Hematopoietic multipotent progenitor cell treated with erythropoietin and hydrocortisone succinate and interleukin-3 and kit ligand, for 15 days (in vitro differentiated cells): ENCODE results near the gene GULP1.
"Not testable (repeated sequence)": the region's sequence is repeated elsewhere in the genome, so short reads cannot be mapped to it uniquely, and the experiment has no call there.

Experiments used
- DNase-seq: peaks from one replicate; pipeline ENCODE4 v3.0.0-alpha.2; 2015; ENCODE audit warnings: low spot score

The GULP1 gene

DNA sequence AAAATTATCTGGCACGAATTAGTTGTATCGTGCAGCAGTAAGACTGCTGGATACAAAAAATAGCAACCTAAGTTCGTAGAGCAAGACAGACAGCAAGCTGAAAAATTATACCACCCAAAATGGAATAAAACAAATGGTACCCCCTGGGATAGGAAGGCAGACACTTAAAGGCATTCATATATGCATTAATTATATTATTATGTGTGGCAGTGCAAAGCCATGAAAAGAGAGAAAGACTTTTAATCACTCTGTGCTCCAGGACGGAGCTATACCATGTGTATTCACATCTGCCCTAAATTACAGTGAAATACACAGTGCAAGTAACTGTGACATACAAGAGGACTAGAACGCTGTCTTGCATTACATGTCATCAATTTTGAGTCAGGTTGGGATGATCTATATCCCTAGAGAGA lies 235.9 kb downstream of the GULP1 start:
- no peak for DNase-seq

DNA sequence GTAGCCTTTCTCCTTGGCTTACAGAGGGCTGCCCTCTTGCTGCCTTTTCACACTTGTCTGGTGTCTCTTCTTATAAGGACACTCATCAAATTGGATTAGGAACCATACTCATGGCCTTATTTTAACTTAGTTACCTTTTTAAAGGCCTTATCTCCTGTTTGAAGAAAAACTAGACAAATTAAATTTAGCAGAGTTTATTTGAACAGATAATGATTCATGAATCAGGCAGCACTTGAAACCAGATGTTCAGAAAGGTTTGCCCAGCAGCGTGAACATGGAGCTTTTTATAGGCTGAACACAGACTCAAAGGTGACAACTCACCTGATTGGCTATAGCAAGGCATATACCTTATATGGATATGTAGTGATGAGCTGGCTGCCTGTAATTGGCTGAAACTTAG lies 238.0 kb downstream of the GULP1 start:
- no peak for DNase-seq

DNA sequence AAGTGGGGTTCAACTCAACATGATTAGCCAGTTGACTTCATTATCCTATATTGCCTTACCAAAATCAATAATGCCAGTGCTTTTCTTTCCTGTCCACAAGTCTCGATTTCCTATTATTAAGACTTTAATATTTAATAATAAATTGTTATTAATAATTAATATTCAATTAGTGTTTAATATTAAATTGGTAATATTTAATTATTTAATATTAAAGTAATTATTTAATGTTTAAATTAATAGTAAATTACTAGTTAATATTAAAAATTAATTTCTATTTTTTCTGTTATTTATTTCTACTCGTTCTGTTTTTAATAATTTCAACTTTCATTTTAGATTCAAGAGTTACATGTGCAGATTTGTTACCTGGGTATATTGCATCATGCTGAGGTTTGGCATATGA lies 243.2 kb downstream of the GULP1 start:
- no peak for DNase-seq

GRCh38 chr2:188551671-188552070 lies 260.0 kb downstream of the GULP1 start:
- no peak for DNase-seq

DNA sequence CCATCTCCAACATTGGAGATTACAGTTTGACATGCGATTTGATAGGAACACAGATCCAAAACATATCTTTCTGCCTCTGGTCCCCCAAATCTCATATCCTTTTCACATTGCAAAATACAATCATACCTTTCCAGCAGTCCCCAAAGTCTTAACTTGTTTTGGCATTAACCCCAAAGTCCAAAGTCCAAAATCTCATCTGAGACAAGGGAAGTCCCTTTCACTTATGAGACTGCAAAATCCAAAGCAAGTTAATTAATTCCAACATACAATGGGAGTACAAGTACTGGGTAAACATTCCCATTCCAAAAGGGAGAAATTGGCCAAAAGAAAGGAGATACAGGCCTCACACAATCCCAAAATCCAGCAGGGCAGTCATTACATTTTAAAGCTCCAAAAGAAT lies 265.4 kb downstream of the GULP1 start:
- no peak for DNase-seq

DNA sequence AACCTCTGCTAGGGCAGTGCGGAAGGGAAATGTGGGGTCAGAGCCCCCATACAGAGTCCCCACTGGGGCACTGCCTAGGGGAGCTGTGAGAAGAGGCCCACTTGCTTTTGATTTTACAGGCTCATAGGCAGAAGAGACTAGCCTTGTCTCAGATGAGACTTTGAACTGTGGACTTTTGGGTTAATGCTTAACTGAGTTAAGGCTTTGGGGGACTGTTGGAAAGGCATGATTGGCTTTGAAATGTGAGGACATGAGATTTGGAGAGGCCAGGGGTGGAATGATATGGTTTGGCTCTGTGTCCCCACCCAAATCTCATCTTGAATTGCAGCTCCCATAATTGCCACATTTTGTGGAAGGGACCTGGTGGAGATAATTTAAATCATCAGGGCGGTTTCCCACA lies 267.8 kb downstream of the GULP1 start:
- DNase-seq, result not testable (repeated sequence)

- DNase-seq, result no peak
Measured at GRCh38 chr2:188561473-188561979, 269.9 kb downstream of the GULP1 start.

DNA sequence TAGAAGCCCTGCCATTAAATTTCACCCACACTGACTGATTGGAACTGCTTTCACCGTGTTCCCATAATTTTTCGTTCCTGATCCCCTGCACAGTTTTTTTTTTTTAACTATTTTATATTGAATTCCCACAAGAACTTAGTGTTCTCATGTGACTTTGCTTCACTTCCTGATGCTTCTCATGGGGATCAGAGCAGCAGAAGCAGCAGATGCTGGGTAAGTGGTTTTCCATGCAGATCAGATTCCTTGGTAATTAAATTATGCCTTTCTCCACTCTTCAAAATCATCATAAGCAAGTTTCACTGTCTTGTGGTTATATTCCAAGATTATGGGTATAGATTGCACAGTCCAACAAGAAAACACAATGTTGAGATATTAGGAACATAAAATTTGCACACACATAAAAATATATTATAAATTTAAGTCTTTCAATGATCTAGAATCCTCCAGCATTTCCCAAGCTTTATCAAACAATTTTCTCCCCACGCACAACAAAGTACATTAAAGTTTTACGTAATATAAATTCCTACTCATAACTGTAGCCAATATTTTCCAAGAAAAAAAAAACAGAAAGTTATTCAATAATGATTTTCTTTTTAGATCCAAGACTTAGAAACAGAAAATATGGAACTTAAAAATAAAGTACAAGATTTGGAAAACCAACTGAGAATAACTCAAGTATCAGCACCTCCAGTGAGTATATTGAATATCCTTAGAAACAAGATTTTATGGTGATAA lies 277.9 kb downstream of the GULP1 start:
- no peak for DNase-seq

GRCh38 chr2:188570370-188570769 lies 278.7 kb downstream of the GULP1 start:
- DNase-seq, result no peak

- DNase-seq, result no peak
Measured at GRCh38 chr2:188571543-188572303, 280.0 kb downstream of the GULP1 start.

GRCh38 chr2:188572592-188572991 lies 280.9 kb downstream of the GULP1 start:
- DNase-seq, result no peak

- no peak for DNase-seq
Measured at GRCh38 chr2:188573453-188573852, 281.8 kb downstream of the GULP1 start.

DNA sequence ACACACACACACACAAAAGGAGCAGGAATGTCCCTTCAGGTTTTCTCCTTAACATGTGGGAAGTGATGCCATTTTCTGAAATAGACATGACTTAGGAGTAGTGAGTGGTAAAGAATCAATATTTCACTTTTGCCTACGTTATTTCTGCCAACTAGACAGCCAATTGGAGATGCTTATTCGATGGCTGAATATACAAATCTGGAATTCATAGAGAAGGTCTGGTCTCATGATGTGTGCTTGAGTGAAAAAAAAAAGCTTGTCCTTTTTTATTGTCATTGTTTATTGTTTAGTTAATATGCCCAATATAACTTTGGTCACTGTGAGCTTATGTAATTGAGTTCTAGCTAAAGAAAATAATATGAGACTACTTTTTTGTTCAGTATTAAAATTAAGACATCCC lies 284.3 kb downstream of the GULP1 start:
- no peak for DNase-seq

GRCh38 chr2:188576651-188577050 lies 285.0 kb downstream of the GULP1 start:
- no peak for DNase-seq

DNA sequence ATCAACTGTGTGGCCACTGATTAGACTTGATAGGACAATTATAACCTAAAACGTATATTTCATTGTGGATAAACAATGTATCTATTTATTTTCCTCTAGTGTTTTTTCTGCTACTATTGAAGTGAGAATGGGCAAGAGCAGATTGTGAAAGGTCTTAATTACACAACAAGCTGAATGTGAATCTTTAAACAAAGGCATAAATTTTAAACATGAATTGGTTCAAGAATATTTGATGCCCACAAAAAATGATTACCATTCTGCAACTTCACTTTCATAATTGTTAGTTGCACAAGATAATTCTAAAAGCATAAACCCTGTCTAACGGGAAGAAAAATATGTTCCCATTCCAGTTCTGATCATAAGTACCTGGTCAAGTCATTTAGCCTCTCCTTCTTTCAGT lies 285.6 kb downstream of the GULP1 start:
- DNase-seq, result no peak

DNA sequence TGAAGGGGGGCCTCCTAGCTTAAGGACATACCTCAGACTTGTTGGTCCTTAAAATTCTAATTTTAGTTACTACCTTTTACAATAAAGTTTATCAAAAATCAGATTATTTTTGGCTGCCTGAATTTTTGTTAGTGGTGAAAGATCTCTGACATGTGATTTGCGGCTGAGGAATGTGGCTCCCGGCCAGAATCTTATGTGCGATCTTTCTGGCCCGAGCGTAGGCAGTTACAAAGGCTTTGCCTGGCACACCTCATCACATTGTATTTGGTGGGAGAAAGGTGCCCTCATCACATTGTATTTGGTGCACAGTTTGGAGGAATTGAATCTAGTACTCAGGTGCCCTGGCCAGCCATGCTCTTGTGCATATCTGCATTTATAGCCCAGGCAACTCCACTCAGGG lies 289.1 kb downstream of the GULP1 start:
- no peak for DNase-seq

DNA sequence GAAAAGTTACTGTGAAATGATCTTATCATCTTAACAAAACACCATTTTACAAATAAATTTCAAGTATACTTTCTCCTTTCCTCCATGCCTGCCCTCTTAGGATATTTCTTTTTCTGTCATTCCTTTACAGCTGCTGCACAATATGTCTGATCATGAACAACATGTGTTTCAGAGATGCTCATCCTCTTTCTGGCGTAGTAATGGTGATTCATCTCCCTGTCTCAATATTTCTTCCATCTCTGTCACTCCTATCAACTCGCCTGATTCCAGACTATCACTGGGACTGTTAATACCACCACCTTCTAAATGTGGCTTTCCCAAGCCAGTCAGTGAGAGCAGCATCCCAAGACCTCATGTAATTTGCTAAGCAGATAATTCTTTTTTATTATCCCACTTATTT lies 290.5 kb downstream of the GULP1 start:
- DNase-seq, result no peak

DNA sequence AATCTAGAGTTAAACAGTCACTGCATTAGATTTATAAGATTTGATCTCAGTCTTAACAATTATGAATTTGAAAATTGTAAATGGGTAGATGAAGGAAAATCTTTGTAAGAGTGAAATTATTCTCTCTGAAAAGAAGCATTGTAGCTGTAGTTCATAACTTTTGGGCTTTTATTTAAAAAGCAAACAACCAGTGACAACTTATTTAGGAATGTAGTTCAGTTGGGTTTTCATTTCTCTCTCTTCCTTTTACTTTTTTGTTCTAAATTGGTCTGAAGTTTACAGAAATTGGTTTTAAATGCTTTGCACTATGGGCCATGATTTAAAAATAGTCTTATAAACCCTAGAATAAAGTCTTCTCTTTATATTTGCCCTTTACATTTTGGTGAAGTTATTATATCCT lies 296.6 kb downstream of the GULP1 start:
- DNase-seq, result no peak

GRCh38 chr2:188596054-188596453 lies 304.4 kb downstream of the GULP1 start:
- no peak for DNase-seq

GRCh38 chr2:188598551-188598950 lies 306.9 kb downstream of the GULP1 start:
- no peak for DNase-seq

- no peak for DNase-seq
Measured at GRCh38 chr2:188599140-188599539, 307.5 kb downstream of the GULP1 start.

DNA sequence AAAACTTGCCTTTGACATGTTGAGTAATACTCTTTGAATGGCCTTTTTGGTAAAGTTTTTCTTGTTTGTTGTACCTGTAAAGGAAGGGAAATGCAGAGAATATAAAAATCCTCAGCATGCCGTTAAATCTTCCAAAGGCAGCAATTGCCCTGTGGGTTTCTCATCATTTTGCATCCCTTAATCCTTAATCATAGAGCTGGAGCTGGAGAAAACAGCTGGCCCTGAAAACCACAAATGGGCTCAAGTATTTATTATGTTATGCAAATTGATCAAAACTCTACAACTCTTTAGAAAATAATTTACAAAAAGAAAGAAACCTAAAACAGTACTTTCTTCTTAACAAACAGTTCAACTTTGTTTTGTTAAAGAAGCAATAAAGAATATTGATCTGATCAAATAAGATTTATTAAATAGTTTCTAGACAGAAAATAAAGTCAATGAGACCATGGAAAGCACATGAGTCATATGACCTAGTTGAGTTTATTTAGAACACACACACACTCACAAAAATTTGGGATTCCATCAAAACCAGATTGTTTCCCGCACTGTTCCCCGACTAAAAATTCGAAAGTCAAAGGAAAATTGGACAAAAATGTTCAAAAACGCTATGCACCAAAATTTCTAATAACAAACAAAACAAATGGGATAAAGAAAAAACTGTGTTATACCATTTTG lies 309.0 kb downstream of the GULP1 start:
- no peak for DNase-seq

GRCh38 chr2:188601391-188601790 lies 309.7 kb downstream of the GULP1 start:
- no peak for DNase-seq
